Right lobe of liver (tissue), 6 donors: Measurements from ENCODE around the gene CDC42BPA. TPM values are rescaled to one million over a fixed set of nuclear protein-coding genes. Genes with fewer than 3 reads are reported as not detected.

Experiments
- ATAC-seq, 4 donors: fragments of 200-7000 bp; cut with Tn5 transposase; one replicate each; pipeline ENCODE4 v1.9.1; 2020; ENCODE audit warnings: mild to moderate bottlenecking in 4 of 4, moderate library complexity in 4 of 4
- DNase-seq, 3 donors: peaks; one replicate each; pipeline ENCODE4 v3.0.0-alpha.2; 2020
- H3K27ac ChIP-seq, 3 donors: fragments of 200-600 bp; one replicate each; pipeline ENCODE4 v1.8.0; 2022
- H3K27me3 ChIP-seq, 2 donors: fragments of 200-600 bp; one replicate each; pipeline ENCODE4 v1.8.0; 2022
- H3K36me3 ChIP-seq, 4 donors: fragments of 200-600 bp; sonication (generic) in 1 of 4; one replicate each; pipeline versions ENCODE4 v1.5.1 to v1.8.0; 2017 to 2022; ENCODE audit warnings: control low read depth in 1 of 4
- H3K4me1 ChIP-seq, 4 donors: fragments of 200-600 bp; sonication (generic) in 1 of 4; one replicate each; pipeline versions ENCODE4 v1.5.1 to v1.8.0; 2017 to 2022; ENCODE audit warnings: control low read depth in 1 of 4
- H3K4me3 ChIP-seq, 3 donors: fragments of 200-600 bp; one replicate each; pipeline ENCODE4 v1.8.0; 2022
- H3K9me3 ChIP-seq, 4 donors: fragments of 200-600 bp; sonication (generic) in 1 of 4; one replicate each; pipeline versions ENCODE4 v1.5.1 to v1.8.0; 2017 to 2022; ENCODE audit warnings: control low read depth in 1 of 4
- CTCF ChIP-seq, 4 donors: fragments of 200-600 bp in 3 of 4; fragments of 450-650 bp in 1 of 4; IDR thresholded peaks; one replicate each; pipeline versions ENCODE4 v1.5.1 to v1.8.0; 2016 to 2022; ENCODE audit warnings: antibody characterized with exemption in 4 of 4, mild to moderate bottlenecking in 2 of 4
- POLR2A ChIP-seq: fragments of 450-650 bp; IDR thresholded peaks from one replicate; pipeline ENCODE4 v1.6.1; 2017; ENCODE audit warnings: antibody characterized with exemption, mild to moderate bottlenecking
- WGBS: methylation state at CpG from one replicate; pipeline ENCODE4 v1.1.6; 2018; ENCODE audit warnings: low coverage, low lambda C conversion rate; ENCODE audit not compliant: insufficient coverage; ENCODE audit errors: missing lambda C conversion rate; 5-methylcytosine and 5-hydroxymethylcytosine counted together
- intact Hi-C, 2 donors: fragments of 100-400 bp; cut with DNase I; formaldehyde crosslinking; loops; one replicate each; pipeline versions ENCODE4 v1.11.2 to v1.14.1; 2022
- long read RNA-seq: library from polyadenylated mRNA; unstranded; transcript quantifications from one replicate; pipeline ENCODE4 v2.0.0, GENCODE V29; 2019
- total RNA-seq, 6 experiments: library from RNA; depleted of rRNA in 2 of 6; stranded (reverse); fragments of >200 nt in 2 of 6; fragmentation: NEBNext Ultra II Directional in 3 of 6; extraction: Animal tissue kit (Norgen Biotek cat#: 25700) in 3 of 6; gene quantifications; one replicate each; pipeline versions ENCODE4 v1.1.0 to v1.2.4, GENCODE V29; 2016 to 2023
- donor health status: DM: no; HTN: yes; CAD: no.
- donor health status: DM: no; HTN: no; CAD: no.
- donor health status: DM: no; HTN: no; CAD: no.
- donor health status: DM: no; HTN: yes; CAD: no.
- donor health status: DM: no; HTN: yes; CAD: no.

The CDC42BPA gene
- total RNA-seq: 10 to 100 TPM; 11.4 to 35.0 (median 22.2) TPM
- long read RNA-seq, partial matches to known transcripts: 0 of 1 reads
- long read RNA-seq, other reads (novel, unspliced or antisense): 1 of 1 reads

- Histone ChIP-seq H3K4me3 (peak within 1 kb of the TSS; percentile 68 to 78 (median 69)), H3K36me3 (no peaks in the 10 kb centered on the region), H3K9me3 (no peaks in the 10 kb centered on the region), H3K4me1 (peaks cover 0 to 27% (median 3%) of the 10 kb centered on the region in 4 donors), H3K27ac (peak within 1 kb of the TSS; percentile 90 to 91 (median 91)), H3K27me3 (no peaks in the 10 kb centered on the region)
- peak; percentile 64 to 79 (median 72) for ATAC-seq
- intact Hi-C loops: loop anchor here in 1 of 2 donors (10.0 kb wide), 1 partner anchor 73 kb away; no protein-coding TSS in a partner anchor
- TF ChIP-seq CTCF (IDR thresholded peaks at IDR 0.05) (no peak), POLR2A (peak; percentile 42)
- DNase-seq: peak; percentile 80 to 82 (median 80)
- under 1% methylated on average over 18 of the region's 98 CpGs for WGBS
Measured at GRCh38 chr1:227318016-227318852, at the start of gene CDC42BPA. CDC42BPA (minus strand) TSS chr1:227318492; CDS start chr1:227317182, 1,310 bp downstream.

GRCh38 chr1:227368009-227368408 is 49.7 kb upstream of the CDC42BPA start:
- Histone ChIP-seq H3K27me3 (no peaks in the 10 kb centered on the region), H3K9me3 (no peaks in the 10 kb centered on the region), H3K4me1 (no peaks in the 10 kb centered on the region), H3K36me3 (no peaks in the 10 kb centered on the region), H3K4me3 (no peak overlapping the region), H3K27ac (no peak overlapping the region)
- DNase-seq (no peak), ATAC-seq (no peak)
- WGBS: 100% methylated on average over 1 of the region's 1 CpG
- intact Hi-C loops: no loop called here
- TF ChIP-seq CTCF (IDR thresholded peaks at IDR 0.05): no peak
- no peak for TF ChIP-seq POLR2A

- H3K27ac ChIP-seq: no peak overlapping the region
- intact Hi-C loops: no loop called here
- no peaks in the 10 kb centered on the region for H3K36me3 ChIP-seq
- H3K4me1 ChIP-seq: no peaks in the 10 kb centered on the region
- WGBS: 68% methylated on average over 8 of the region's 8 CpGs
- DNase-seq: no peak
- no peaks in the 10 kb centered on the region for H3K27me3 ChIP-seq
- no peaks in the 10 kb centered on the region for H3K9me3 ChIP-seq
- ATAC-seq: no peak
- TF ChIP-seq POLR2A (no peak), CTCF (IDR thresholded peaks at IDR 0.05) (no peak)
- no peak overlapping the region for H3K4me3 ChIP-seq
Measured at GRCh38 chr1:227365473-227366431, 47.5 kb upstream of the CDC42BPA start.

- ATAC-seq (no peak), DNase-seq (no peak)
- no peak for TF ChIP-seq POLR2A
- no peak for TF ChIP-seq CTCF (IDR thresholded peaks at IDR 0.05)
- 58% methylated on average over 2 of the region's 2 CpGs for WGBS
- H3K27me3 ChIP-seq: no peaks in the 10 kb centered on the region
- H3K9me3 ChIP-seq: no peaks in the 10 kb centered on the region
- no peaks in the 10 kb centered on the region for H3K4me1 ChIP-seq
- H3K36me3 ChIP-seq: no peaks in the 10 kb centered on the region
- H3K27ac ChIP-seq: no peak overlapping the region
- intact Hi-C loops: no loop called here
- H3K4me3 ChIP-seq: no peak overlapping the region
Measured at GRCh38 chr1:227364657-227365056, 46.4 kb upstream of the CDC42BPA start.
